PC-9 (cell line): ENCODE data around the gene ZFAND3.

Source experiments
- EZH2 ChIP-seq: fragments of 200-600 bp; sonication (generic); IDR thresholded peaks from 2 replicates; pipeline ENCODE4 v1.8.0; 2017; ENCODE audit warnings: antibody characterized with exemption, low read depth
- TF ChIP-seq, protein P1 (sequence below): fragments of 200-600 bp; sonication (generic); conservative IDR thresholded peaks from 2 replicates; pipeline ENCODE4 v1.6.1; 2017; ENCODE audit warnings: mixed run types, antibody characterized with exemption, mild to moderate bottlenecking, moderate library complexity

GRCh38 chr6:37861452-37861851, 41.9 kb downstream of the ZFAND3 start:
- TF ChIP-seq EZH2 = no peak
- TF ChIP-seq, protein P1, sequence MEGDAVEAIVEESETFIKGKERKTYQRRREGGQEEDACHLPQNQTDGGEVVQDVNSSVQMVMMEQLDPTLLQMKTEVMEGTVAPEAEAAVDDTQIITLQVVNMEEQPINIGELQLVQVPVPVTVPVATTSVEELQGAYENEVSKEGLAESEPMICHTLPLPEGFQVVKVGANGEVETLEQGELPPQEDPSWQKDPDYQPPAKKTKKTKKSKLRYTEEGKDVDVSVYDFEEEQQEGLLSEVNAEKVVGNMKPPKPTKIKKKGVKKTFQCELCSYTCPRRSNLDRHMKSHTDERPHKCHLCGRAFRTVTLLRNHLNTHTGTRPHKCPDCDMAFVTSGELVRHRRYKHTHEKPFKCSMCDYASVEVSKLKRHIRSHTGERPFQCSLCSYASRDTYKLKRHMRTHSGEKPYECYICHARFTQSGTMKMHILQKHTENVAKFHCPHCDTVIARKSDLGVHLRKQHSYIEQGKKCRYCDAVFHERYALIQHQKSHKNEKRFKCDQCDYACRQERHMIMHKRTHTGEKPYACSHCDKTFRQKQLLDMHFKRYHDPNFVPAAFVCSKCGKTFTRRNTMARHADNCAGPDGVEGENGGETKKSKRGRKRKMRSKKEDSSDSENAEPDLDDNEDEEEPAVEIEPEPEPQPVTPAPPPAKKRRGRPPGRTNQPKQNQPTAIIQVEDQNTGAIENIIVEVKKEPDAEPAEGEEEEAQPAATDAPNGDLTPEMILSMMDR = no peak
